ENCODE measurements around the gene CYB5D1. TPM values are rescaled to one million over a fixed set of nuclear protein-coding genes. Genes with fewer than 3 reads are reported as not detected.
"Not testable (repeated sequence)": the region's sequence is repeated elsewhere in the genome, so short reads cannot be mapped to it uniquely, and the experiment has no call there.

CYB5D1 gene, protein sequence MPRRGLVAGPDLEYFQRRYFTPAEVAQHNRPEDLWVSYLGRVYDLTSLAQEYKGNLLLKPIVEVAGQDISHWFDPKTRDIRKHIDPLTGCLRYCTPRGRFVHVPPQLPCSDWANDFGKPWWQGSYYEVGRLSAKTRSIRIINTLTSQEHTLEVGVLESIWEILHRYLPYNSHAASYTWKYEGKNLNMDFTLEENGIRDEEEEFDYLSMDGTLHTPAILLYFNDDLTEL
- 17.8 TPM for total RNA-seq
- long read RNA-seq, transcript CYB5D1-201 (4 exons, 3,509 nt): major isoform, 19 of 27 reads
- long read RNA-seq, partial matches to known transcripts: 4 of 27 reads
- long read RNA-seq, other reads (novel, unspliced or antisense): 2 of 27 reads

DNA sequence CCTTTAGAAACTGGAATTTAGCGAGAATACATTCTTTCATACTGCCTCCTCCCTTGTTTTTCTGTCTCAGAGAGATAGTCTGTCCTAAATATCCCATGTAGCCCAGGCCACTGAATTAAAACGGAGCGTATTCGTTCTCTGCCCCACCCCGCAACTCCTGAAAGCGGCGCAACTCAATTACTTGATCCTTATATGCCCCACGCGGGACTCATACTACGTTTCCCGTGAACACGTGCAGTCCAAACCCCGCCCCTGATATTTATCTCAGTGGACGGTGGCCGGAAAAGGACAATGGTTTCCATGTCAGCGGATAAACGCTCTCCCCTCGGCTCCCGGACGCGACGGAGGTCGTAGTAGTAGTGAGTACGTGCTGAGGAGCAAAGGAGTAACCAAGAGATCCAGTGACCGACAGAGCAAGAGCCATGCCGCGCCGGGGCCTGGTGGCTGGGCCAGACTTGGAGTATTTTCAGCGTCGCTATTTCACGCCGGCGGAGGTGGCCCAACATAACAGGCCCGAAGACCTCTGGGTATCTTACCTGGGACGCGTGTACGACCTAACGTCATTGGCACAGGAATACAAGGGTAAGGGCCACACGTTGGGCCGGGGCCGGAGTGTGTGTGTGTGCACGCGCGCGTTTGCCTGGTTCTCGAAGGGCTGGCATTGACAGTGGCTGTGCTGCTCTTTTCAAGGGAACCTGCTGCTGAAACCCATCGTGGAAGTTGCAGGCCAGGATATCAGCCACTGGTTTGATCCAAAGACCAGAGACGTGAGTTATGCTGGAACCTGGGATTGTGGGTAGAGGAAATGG lies at the start of gene CYB5D1:
TSS of gene CYB5D1 (plus strand) at position 291 of the 809 bp plus-strand sequence. CDS start at position 423, 132 bp downstream.
- Histone ChIP-seq H3K9me3 (replicated peaks) (no peaks in the 10 kb centered on the region), H3K4me1 (peaks cover 53% of the 10 kb centered on the region), H3K4me3 (peak within 1 kb of the TSS; percentile 86), H3K36me3 (peaks cover 43% of the 10 kb centered on the region), H3K27ac (replicated peaks) (peak within 1 kb of the TSS; percentile 99), H3K27me3 (ENCODE audit: low read depth) (no peaks in the 10 kb centered on the region)
- intact Hi-C loops (cut with micrococcal nuclease): no loop called here
- TF ChIP-seq CTCF (IDR thresholded peaks at IDR 0.05; ENCODE audit: borderline replicate concordance): no peak
- peak; percentile 90 for DNase-seq

DNA sequence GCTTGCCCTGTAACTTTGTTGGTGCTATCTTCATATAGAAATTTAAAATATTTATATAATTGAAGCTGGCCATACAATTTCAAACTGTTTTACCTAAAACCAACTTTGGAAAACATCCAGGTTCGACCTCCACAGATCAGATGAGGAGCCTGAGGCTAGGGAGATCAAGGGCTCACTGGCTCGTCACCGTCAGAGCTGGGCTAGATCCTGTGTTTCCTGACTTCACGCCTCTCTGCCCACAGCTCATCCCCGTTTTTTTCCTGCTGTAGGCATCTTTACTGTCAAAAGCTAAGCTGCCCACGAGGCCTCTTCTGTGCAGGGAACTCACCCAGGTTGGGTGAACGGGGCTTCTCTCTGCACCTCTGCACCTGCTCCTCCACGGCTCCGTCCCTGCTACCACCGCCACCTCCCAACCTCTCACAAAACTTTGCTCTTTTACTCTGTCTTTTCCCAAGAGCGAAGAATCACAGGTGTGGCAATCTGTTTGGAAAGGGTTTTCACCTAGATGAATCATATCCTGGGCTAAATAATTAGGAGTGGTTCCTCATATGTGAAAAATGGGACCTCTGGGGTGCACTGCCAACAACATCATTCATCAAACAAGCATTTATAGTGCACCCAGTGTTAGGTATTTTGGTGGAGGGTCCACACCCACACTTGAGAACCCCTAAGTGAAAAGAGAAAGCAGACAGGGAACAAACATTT lies 48.6 kb upstream of the CYB5D1 start:
- TF ChIP-seq CTCF (IDR thresholded peaks at IDR 0.05; ENCODE audit: borderline replicate concordance): no peak
- intact Hi-C loops (cut with micrococcal nuclease): no loop called here
- no peak for DNase-seq

DNA sequence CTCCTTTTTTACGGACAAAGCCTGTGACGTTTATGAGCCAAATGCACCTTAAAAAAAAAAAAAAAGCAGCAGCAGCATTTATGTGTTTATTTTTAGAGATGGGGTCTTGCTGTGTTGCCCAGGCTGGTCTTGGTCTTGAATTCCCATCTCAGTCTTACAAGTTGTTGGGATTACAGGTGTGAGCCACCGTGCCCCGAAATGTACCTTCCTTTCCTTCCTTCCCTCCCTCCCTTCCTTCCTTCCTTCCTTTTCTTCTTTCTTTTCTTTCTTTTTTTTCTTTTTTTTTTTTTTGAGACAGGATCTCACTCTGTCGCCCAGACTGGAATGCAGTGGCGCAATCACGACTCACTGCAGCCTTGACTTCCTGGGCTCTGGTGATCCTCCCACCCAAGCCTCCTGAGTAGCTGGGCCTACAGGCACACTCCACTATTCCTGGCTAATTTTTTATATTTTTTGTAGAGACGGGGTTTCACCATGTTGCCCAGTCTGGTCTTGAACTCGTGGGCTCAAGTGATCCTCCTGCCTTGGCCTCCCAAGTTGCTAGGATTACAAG lies 47.9 kb upstream of the CYB5D1 start:
- H3K4me1 ChIP-seq; H3K4me3 ChIP-seq; H3K36me3 ChIP-seq; intact Hi-C loops (cut with micrococcal nuclease); H3K9me3 ChIP-seq (replicated peaks); H3K27ac ChIP-seq (replicated peaks); DNase-seq: not testable (repeated sequence)
- peaks cover 31% of the 10 kb centered on the region for H3K27me3 ChIP-seq (ENCODE audit: low read depth)

More for the DNA sequence above, 48.6 kb upstream of the CYB5D1 start:
- H3K36me3 ChIP-seq: no peaks in the 10 kb centered on the region
- H3K27me3 ChIP-seq (ENCODE audit: low read depth): peaks cover 36% of the 10 kb centered on the region
- no peaks in the 10 kb centered on the region for H3K9me3 ChIP-seq (replicated peaks)
- no peak overlapping the region for H3K4me3 ChIP-seq
- H3K27ac ChIP-seq (replicated peaks): no peak overlapping the region
- peaks cover under 1% of the 10 kb centered on the region for H3K4me1 ChIP-seq

DNA sequence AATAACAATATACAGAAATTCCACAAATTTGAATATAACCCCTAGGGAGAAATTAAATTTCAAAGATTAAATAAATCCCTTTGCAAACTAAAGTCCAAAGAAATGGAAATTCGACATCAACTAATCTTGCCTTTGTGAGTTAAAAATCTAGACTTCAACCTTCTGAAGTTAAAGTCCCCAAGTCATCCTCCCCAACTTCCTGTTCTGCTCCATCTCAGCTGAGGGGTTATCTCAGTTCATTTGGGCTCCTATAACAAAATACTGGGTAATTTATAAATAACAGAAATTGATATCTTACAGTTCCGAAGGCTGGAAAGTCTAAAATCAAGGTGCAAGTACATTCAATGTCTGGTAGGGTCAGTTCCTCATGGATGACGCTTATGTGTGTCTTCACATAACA lies 46.6 kb upstream of the CYB5D1 start:
- Histone ChIP-seq H3K36me3 (no peaks in the 10 kb centered on the region), H3K4me1 (no peaks in the 10 kb centered on the region), H3K27ac (replicated peaks) (no peak overlapping the region), H3K9me3 (replicated peaks) (no peaks in the 10 kb centered on the region), H3K27me3 (ENCODE audit: low read depth) (peaks cover 28% of the 10 kb centered on the region), H3K4me3 (no peak overlapping the region)
- DNase-seq: no peak
- intact Hi-C loops (cut with micrococcal nuclease): no loop called here
- no peak for TF ChIP-seq CTCF (IDR thresholded peaks at IDR 0.05; ENCODE audit: borderline replicate concordance)

- no peaks in the 10 kb centered on the region for H3K36me3 ChIP-seq
- H3K4me1 ChIP-seq: no peaks in the 10 kb centered on the region
- no peaks in the 10 kb centered on the region for H3K9me3 ChIP-seq (replicated peaks)
- no peak for TF ChIP-seq CTCF (IDR thresholded peaks at IDR 0.05; ENCODE audit: borderline replicate concordance)
- intact Hi-C loops (cut with micrococcal nuclease): no loop called here
- H3K27me3 ChIP-seq (ENCODE audit: low read depth): peaks cover 15% of the 10 kb centered on the region
- no peak for DNase-seq
- H3K4me3 ChIP-seq: no peak overlapping the region
- no peak overlapping the region for H3K27ac ChIP-seq (replicated peaks)
Measured at GRCh38 chr17:7814969-7815368, 42.8 kb upstream of the CYB5D1 start.

Data from left ventricle myocardium inferior (tissue), 1 donor.